Measurements from ENCODE around the gene HIC1. TPM values are rescaled to one million over a fixed set of nuclear protein-coding genes. Genes with fewer than 3 reads are reported as not detected.

HIC1 gene
- total RNA-seq, 1 donor from 2014 or later = 33.1 TPM

DNA sequence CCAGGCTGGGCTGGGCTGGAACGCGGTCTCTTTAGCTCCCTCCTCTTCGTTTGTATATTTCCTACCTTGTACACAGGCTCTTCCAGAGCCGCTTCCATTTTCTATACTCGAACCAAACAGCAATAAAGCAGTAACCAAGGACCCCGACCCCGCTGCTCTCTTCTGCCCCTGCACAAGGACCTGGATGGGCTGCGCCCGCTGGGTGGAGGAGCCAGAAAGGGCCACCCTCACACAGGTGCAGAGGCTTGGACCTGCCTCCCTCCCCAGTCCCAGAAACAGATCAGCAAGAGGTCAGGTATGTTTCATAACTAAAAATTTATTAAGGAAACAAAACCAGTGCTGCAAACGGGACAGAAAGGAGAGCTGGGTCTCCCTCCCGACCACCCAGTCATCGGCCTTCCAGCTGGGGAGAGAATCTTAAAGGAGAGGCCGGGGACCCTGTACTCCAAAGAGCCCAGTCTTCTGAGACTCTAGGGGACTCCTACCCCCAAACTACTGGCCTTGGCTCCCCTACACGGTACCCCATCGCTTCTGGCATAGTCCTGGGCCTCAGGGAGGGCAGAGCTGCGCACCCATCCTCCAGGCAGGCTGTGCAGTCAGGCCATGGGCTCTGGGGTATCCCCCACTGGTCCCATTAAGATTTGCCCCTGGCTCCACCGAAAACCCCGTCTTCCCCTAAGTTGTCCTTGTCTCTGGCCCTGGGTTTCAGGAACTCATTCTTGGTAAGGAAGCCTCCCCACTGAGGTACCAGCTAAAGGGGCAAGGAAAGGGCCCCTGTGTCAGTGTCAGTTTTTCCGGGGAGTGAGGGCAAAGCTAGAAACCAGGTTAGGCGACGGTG lies 4.9 kb downstream of the HIC1 start:
- peaks cover 6% of the 10 kb centered on the region for H3K27me3 ChIP-seq

DNA sequence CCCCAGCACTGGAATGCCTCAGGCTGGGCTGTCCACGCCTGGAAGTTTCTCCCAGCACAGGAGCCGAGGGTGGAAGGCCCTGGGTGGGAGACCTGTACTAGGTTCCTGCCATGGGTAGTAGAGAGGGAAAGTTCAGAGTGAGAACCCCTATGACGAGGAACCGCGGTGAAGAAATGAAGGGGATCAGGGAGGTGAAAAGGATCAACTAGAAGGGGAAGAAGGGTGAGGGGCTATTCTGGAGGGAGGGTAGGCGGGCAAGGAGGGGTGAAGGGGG lies 5.4 kb downstream of the HIC1 start:
- DNase-seq (ENCODE audit: extremely low spot score in 2 of 2) = no peak
- H3K9me3 ChIP-seq = no peaks in the 10 kb centered on the region
- peaks cover 1% of the 10 kb centered on the region for H3K27me3 ChIP-seq
- intact Hi-C loops (cut with DNase I) = no loop called here
- no peak overlapping the region for H3K4me3 ChIP-seq
- peaks cover 0 to 23% of the 10 kb centered on the region in 2 donors for H3K36me3 ChIP-seq
- TF ChIP-seq POLR2A (IDR thresholded peaks at IDR 0.05) (no peak), CTCF (IDR thresholded peaks at IDR 0.05) (no peak), POLR2AphosphoS5 (IDR thresholded peaks at IDR 0.05; ENCODE audit: insufficient read depth in 1 of 2, low read depth in 1 of 2) (no peak)
- H3K27ac ChIP-seq = peak overlapping the region; percentile 95
- H3K4me1 ChIP-seq = peaks cover 58% of the 10 kb centered on the region

More for the DNA sequence above, 4.9 kb downstream of the HIC1 start:
- no peak for DNase-seq (ENCODE audit: extremely low spot score in 2 of 2)
- peaks cover 58% of the 10 kb centered on the region for H3K4me1 ChIP-seq
- peak overlapping the region in 1 of 2 donors; percentile 70 for H3K4me3 ChIP-seq
- intact Hi-C loops (cut with DNase I) = loop anchor here (5.0 to 10.0 kb wide), 3 partner anchors 118 to 335 kb away; no protein-coding TSS in a partner anchor
- peak overlapping the region; percentile 95 for H3K27ac ChIP-seq
- TF ChIP-seq POLR2AphosphoS5 (IDR thresholded peaks at IDR 0.05; ENCODE audit: insufficient read depth in 1 of 2, low read depth in 1 of 2) (no peak), CTCF (IDR thresholded peaks at IDR 0.05) (no peak), POLR2A (IDR thresholded peaks at IDR 0.05) (no peak)
- no peaks in the 10 kb centered on the region for H3K9me3 ChIP-seq
- H3K36me3 ChIP-seq = peaks cover 0 to 22% of the 10 kb centered on the region in 2 donors

GRCh38 chr17:2060681-2061440 lies 6.0 kb downstream of the HIC1 start:
- DNase-seq (ENCODE audit: extremely low spot score in 2 of 2) = no peak
- H3K9me3 ChIP-seq = no peaks in the 10 kb centered on the region
- peaks cover 62% of the 10 kb centered on the region for H3K4me1 ChIP-seq
- intact Hi-C loops (cut with DNase I) = no loop called here
- TF ChIP-seq POLR2AphosphoS5 (IDR thresholded peaks at IDR 0.05; ENCODE audit: insufficient read depth in 1 of 2, low read depth in 1 of 2) (peak in 1 of 2 donors; percentile 63), CTCF (IDR thresholded peaks at IDR 0.05) (no peak)
- H3K27me3 ChIP-seq = no peaks in the 10 kb centered on the region
- H3K4me3 ChIP-seq = no peak overlapping the region
- H3K27ac ChIP-seq = peak overlapping the region; percentile 95
- peaks cover 0 to 23% of the 10 kb centered on the region in 2 donors for H3K36me3 ChIP-seq

- H3K36me3 ChIP-seq = peaks cover 0 to 23% of the 10 kb centered on the region in 2 donors
- H3K4me3 ChIP-seq = no peak overlapping the region
- DNase-seq (ENCODE audit: extremely low spot score in 2 of 2) = no peak
- peaks cover 64% of the 10 kb centered on the region for H3K4me1 ChIP-seq
- TF ChIP-seq POLR2A (IDR thresholded peaks at IDR 0.05) = no peak
- no peak for TF ChIP-seq CTCF (IDR thresholded peaks at IDR 0.05)
- TF ChIP-seq POLR2AphosphoS5 (IDR thresholded peaks at IDR 0.05; ENCODE audit: insufficient read depth in 1 of 2, low read depth in 1 of 2) = no peak
- H3K27ac ChIP-seq = peak overlapping the region; percentile 95
- intact Hi-C loops (cut with DNase I) = no loop called here
- no peaks in the 10 kb centered on the region for H3K9me3 ChIP-seq
- no peaks in the 10 kb centered on the region for H3K27me3 ChIP-seq
These were observed 6.6 kb downstream of the HIC1 start for GRCh38 chr17:2061441-2061958.
